Adipocyte (in vitro differentiated cells): ENCODE measurements around the gene CTNNAL1.
A peak's percentile ranks its signal among the peaks of the same experiment; 100 is the strongest.

Experiments
- DNase-seq: peaks from one replicate; pipeline ENCODE4 v3.0.0-alpha.2; 2015; ENCODE audit warnings: low read depth
- H3K27me3 ChIP-seq: replicated peaks from 2 replicates; pipeline ENCODE4 v1.7.0; 2013; ENCODE audit warnings: mild to moderate bottlenecking, low read length, moderate library complexity; ENCODE audit not compliant: control insufficient read depth, insufficient read depth
- H3K36me3 ChIP-seq: 2 replicates; pipeline ENCODE4 v1.7.0; 2013; ENCODE audit warnings: low read length, mild to moderate bottlenecking, moderate library complexity; ENCODE audit not compliant: control insufficient read depth, insufficient read depth, severe bottlenecking
- H3K4me1 ChIP-seq: 2 replicates; pipeline ENCODE4 v1.7.0; 2013; ENCODE audit warnings: mild to moderate bottlenecking, low read length, moderate library complexity; ENCODE audit not compliant: control insufficient read depth, insufficient read depth
- H3K4me3 ChIP-seq: 2 replicates; pipeline ENCODE4 v1.7.0; 2013; ENCODE audit warnings: mild to moderate bottlenecking, low read length, moderate library complexity
- H3K9ac ChIP-seq: 2 replicates; pipeline ENCODE4 v1.7.0; 2013; ENCODE audit warnings: mild to moderate bottlenecking, low read length, moderate library complexity
- H3K9me3 ChIP-seq: 2 replicates; pipeline ENCODE4 v1.7.0; 2013; ENCODE audit warnings: mild to moderate bottlenecking, low read length, moderate library complexity; ENCODE audit not compliant: control insufficient read depth

CTNNAL1 gene

GRCh38 chr9:108956022-108956630, 57.2 kb downstream of the CTNNAL1 start:
- Histone ChIP-seq H3K9ac (no peak overlapping the region), H3K4me1 (peaks cover 3% of the 10 kb centered on the region), H3K4me3 (no peak overlapping the region), H3K9me3 (no peaks in the 10 kb centered on the region), H3K36me3 (peaks cover 22% of the 10 kb centered on the region), H3K27me3 (no peaks in the 10 kb centered on the region)
- no peak for DNase-seq

- H3K9me3 ChIP-seq: no peaks in the 10 kb centered on the region
- no peaks in the 10 kb centered on the region for H3K27me3 ChIP-seq
- peaks cover 20% of the 10 kb centered on the region for H3K36me3 ChIP-seq
- no peak overlapping the region for H3K4me3 ChIP-seq
- peaks cover 3% of the 10 kb centered on the region for H3K4me1 ChIP-seq
- peak; percentile 83 for DNase-seq
- H3K9ac ChIP-seq: no peak overlapping the region
These were observed 59.2 kb downstream of the CTNNAL1 start for GRCh38 chr9:108953983-108954574.

- no peak overlapping the region for H3K9ac ChIP-seq
These were observed 61.7 kb downstream of the CTNNAL1 start for GRCh38 chr9:108951578-108951977.

GRCh38 chr9:108950168-108950567, 63.1 kb downstream of the CTNNAL1 start:
- Histone ChIP-seq H3K27me3 (no peaks in the 10 kb centered on the region), H3K4me3 (no peak overlapping the region), H3K36me3 (peaks cover 29% of the 10 kb centered on the region), H3K4me1 (peaks cover 3% of the 10 kb centered on the region), H3K9ac (no peak overlapping the region), H3K9me3 (no peaks in the 10 kb centered on the region)
- DNase-seq: no peak

More at GRCh38 chr9:108951578-108951977, 61.7 kb downstream of the CTNNAL1 start:
- no peaks in the 10 kb centered on the region for H3K9me3 ChIP-seq
- no peaks in the 10 kb centered on the region for H3K27me3 ChIP-seq
- H3K4me3 ChIP-seq: no peak overlapping the region
- peaks cover 27% of the 10 kb centered on the region for H3K36me3 ChIP-seq
- DNase-seq: no peak
- peaks cover 3% of the 10 kb centered on the region for H3K4me1 ChIP-seq

- Histone ChIP-seq H3K4me1 (peaks cover 7% of the 10 kb centered on the region), H3K9me3 (no peaks in the 10 kb centered on the region), H3K36me3 (peaks cover 67% of the 10 kb centered on the region), H3K9ac (no peak overlapping the region), H3K27me3 (no peaks in the 10 kb centered on the region), H3K4me3 (no peak overlapping the region)
- DNase-seq: no peak
These were observed 73.3 kb downstream of the CTNNAL1 start for GRCh38 chr9:108939975-108940374.

GRCh38 chr9:108937561-108938305, 75.6 kb downstream of the CTNNAL1 start:
- no peaks in the 10 kb centered on the region for H3K27me3 ChIP-seq
- H3K4me1 ChIP-seq: peaks cover 13% of the 10 kb centered on the region
- no peak for DNase-seq
- peaks cover 51% of the 10 kb centered on the region for H3K36me3 ChIP-seq
- H3K4me3 ChIP-seq: no peak overlapping the region
- no peak overlapping the region for H3K9ac ChIP-seq
- no peaks in the 10 kb centered on the region for H3K9me3 ChIP-seq

- H3K36me3 ChIP-seq: peaks cover 24% of the 10 kb centered on the region
- DNase-seq: peak; percentile 91
- peak within 1 kb of the TSS; percentile 98 for H3K9ac ChIP-seq
- H3K4me3 ChIP-seq: peak within 1 kb of the TSS; percentile 100
- H3K27me3 ChIP-seq: no peaks in the 10 kb centered on the region
- peaks cover 16% of the 10 kb centered on the region for H3K4me1 ChIP-seq
- no peaks in the 10 kb centered on the region for H3K9me3 ChIP-seq
These were observed 78.9 kb downstream of the CTNNAL1 start, which contains the start of gene ABITRAM for GRCh38 chr9:108934323-108934893. Gene ABITRAM, plus strand, starts transcription at chr9:108934400. Its CDS starts 87 bp downstream, at chr9:108934487.

GRCh38 chr9:108933718-108934322, 79.5 kb downstream of the CTNNAL1 start, which contains the start of gene ELP1:
Gene ELP1, minus strand, starts transcription at chr9:108934124. Its CDS starts 2,978 bp downstream, at chr9:108931146.
- Histone ChIP-seq H3K9me3 (no peaks in the 10 kb centered on the region), H3K9ac (peak within 1 kb of the TSS; percentile 98), H3K4me3 (peak within 1 kb of the TSS; percentile 100), H3K27me3 (no peaks in the 10 kb centered on the region), H3K36me3 (peaks cover 23% of the 10 kb centered on the region), H3K4me1 (peaks cover 16% of the 10 kb centered on the region)
- peak; percentile 97 for DNase-seq

- H3K27me3 ChIP-seq: no peaks in the 10 kb centered on the region
- H3K4me3 ChIP-seq: peak overlapping the region; percentile 100
- H3K4me1 ChIP-seq: peaks cover 16% of the 10 kb centered on the region
- peaks cover 24% of the 10 kb centered on the region for H3K36me3 ChIP-seq
- H3K9me3 ChIP-seq: no peaks in the 10 kb centered on the region
- peak; percentile 47 for DNase-seq
- H3K9ac ChIP-seq: peak overlapping the region; percentile 98
These were observed 80.0 kb downstream of the CTNNAL1 start for GRCh38 chr9:108933231-108933717.

- Histone ChIP-seq H3K4me1 (peaks cover 7% of the 10 kb centered on the region), H3K36me3 (peaks cover 55% of the 10 kb centered on the region), H3K9me3 (no peaks in the 10 kb centered on the region), H3K27me3 (no peaks in the 10 kb centered on the region), H3K4me3 (no peak overlapping the region), H3K9ac (no peak overlapping the region)
- no peak for DNase-seq
These were observed 84.9 kb downstream of the CTNNAL1 start for GRCh38 chr9:108928386-108928785.
